ENCODE measurements around the gene SPATA2L. TPM values are rescaled to one million over a fixed set of nuclear protein-coding genes. Genes with fewer than 3 reads are reported as not detected.

Gene SPATA2L
- total RNA-seq, 4 donors from 2014 or later = 1.2 to 18.7 (median 7.2) TPM

DNA sequence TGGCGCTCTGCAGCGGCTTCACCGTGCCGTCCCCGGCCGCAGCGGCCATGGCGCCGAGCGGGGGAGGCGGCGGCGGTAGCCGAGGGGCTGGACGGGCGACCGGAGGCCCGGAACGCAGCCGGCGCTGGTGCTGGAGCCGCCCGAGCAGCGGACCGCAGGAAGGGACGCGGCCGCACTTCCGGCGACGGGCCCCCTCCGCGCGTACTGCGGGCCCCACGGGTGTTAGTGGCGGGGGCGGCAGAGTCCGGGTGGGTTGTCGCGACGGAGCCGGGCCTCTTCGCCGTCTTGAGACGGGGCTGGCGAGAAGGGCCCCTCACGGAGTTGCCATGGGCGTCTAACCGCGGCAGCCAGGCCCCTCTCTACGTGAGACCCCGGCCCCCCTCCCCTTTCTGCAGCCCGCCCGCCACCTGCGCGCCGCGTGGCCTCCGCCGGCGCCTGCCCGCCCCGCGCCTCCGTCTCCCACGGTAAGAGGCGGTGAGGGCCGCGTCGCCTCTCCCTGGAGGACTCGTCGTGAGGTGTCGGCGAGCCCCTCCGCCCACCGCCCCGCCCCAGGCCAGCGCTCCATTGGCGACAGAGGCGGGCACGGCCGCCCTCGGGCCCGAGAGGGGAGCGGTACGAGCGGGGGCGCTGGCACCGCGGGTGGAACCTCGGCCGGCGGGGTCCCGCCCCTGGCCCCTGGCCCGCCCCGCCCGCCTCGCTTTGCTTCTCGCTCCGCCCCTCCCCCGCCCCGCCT, 19.5 kb upstream of the SPATA2L start, which contains the start of the genes VPS9D1 and ZNF276:
VPS9D1 (minus strand) TSS at position 86 of the 733 bp plus-strand sequence; CDS start at position 49, 37 bp downstream.
ZNF276 (plus strand) TSS at position 725 of the 733 bp plus-strand sequence. CDS start 104 bp downstream, outside the sequence.
- Histone ChIP-seq H3K36me3 (no peaks in the 10 kb centered on the region), H3K27me3 (no peaks in the 10 kb centered on the region), H3K4me3 (peak within 1 kb of the TSS; percentile 52 to 68), H3K9me3 (no peaks in the 10 kb centered on the region), H3K4me1 (peaks cover 0 to 6% of the 10 kb centered on the region in 2 donors), H3K27ac (peak within 1 kb of the TSS; percentile 91 to 92)
- peak; percentile 36 to 62 for TF ChIP-seq POLR2A (IDR thresholded peaks at IDR 0.05)
- TF ChIP-seq, protein P1, sequence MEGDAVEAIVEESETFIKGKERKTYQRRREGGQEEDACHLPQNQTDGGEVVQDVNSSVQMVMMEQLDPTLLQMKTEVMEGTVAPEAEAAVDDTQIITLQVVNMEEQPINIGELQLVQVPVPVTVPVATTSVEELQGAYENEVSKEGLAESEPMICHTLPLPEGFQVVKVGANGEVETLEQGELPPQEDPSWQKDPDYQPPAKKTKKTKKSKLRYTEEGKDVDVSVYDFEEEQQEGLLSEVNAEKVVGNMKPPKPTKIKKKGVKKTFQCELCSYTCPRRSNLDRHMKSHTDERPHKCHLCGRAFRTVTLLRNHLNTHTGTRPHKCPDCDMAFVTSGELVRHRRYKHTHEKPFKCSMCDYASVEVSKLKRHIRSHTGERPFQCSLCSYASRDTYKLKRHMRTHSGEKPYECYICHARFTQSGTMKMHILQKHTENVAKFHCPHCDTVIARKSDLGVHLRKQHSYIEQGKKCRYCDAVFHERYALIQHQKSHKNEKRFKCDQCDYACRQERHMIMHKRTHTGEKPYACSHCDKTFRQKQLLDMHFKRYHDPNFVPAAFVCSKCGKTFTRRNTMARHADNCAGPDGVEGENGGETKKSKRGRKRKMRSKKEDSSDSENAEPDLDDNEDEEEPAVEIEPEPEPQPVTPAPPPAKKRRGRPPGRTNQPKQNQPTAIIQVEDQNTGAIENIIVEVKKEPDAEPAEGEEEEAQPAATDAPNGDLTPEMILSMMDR (IDR thresholded peaks at IDR 0.05) = peak in 1 of 4 experiments; percentile 10
- peak; percentile 67 to 76 for DNase-seq
- intact Hi-C loops (cut with DNase I; ENCODE audit: low total_unique reads) = no loop called here

DNA sequence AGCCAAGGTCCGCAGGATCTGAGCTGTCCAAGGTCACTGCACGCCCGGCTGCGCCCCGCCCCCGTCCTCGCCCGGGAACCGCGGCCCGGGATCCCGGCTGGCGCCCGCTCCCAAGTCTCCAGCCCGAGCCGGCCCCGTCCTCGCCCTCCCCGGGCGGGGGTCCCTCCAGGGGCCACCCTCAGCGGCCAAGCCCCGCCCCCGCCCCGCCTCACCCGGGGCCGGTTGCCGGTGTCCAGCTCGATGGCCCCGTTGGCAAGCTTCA, 19.0 kb upstream of the SPATA2L start:
- Histone ChIP-seq H3K9me3 (no peaks in the 10 kb centered on the region), H3K36me3 (no peaks in the 10 kb centered on the region), H3K4me3 (peak overlapping the region; percentile 52 to 68), H3K27me3 (no peaks in the 10 kb centered on the region), H3K27ac (peak overlapping the region; percentile 91 to 92), H3K4me1 (peaks cover 0 to 6% of the 10 kb centered on the region in 2 donors)
- TF ChIP-seq POLR2A (IDR thresholded peaks at IDR 0.05) = no peak
- TF ChIP-seq, protein P1 (IDR thresholded peaks at IDR 0.05) = peak in 1 of 4 experiments; percentile 13
- intact Hi-C loops (cut with DNase I; ENCODE audit: low total_unique reads) = no loop called here
- DNase-seq = no peak

DNA sequence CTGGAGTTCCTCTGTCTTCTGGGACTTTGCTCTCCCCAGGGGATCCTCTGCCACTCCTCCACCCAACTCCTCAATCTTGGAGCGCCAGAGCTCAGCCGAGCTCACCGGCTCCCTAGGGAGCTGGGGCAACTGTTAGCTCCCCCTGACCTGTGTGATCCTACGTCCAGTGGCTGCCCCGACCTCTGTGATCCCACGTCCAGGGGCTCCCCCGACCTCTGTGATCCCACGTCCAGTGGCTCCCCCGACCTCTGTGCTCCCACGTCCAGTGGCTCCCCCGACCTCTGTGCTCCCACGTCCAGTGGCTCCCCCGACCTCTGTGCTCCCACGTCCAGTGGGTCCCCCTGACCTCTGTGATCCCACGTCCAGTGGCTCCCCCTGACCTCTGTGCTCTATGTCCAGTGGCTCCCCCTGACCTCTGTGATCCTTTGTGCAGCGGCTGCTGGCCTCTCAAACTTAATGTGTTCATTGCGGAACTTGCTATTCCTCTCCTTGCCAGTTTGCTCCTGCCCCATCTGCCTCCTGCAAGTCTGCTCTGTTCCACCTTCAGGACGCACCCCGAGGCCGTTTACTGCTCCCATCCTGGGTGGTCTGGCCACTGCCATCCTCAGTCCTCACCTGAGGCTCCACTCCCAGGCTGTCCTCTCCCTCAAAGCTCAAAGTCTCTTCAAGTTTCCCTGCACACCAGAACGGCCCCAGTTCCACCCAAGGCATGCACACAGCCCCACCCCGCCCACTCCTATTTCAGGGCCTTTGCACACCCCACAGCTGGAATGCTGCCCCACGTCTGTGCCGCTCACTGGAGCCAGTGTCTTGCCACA, 16.4 kb upstream of the SPATA2L start:
- no peak for DNase-seq
- Histone ChIP-seq H3K27me3 (no peaks in the 10 kb centered on the region), H3K27ac (no peak overlapping the region), H3K4me3 (no peak overlapping the region), H3K36me3 (no peaks in the 10 kb centered on the region), H3K9me3 (no peaks in the 10 kb centered on the region), H3K4me1 (peaks cover 0 to 6% of the 10 kb centered on the region in 2 donors)
- TF ChIP-seq, protein P1 (IDR thresholded peaks at IDR 0.05) = no peak
- TF ChIP-seq POLR2A (IDR thresholded peaks at IDR 0.05) = no peak
- intact Hi-C loops (cut with DNase I; ENCODE audit: low total_unique reads) = no loop called here

DNA sequence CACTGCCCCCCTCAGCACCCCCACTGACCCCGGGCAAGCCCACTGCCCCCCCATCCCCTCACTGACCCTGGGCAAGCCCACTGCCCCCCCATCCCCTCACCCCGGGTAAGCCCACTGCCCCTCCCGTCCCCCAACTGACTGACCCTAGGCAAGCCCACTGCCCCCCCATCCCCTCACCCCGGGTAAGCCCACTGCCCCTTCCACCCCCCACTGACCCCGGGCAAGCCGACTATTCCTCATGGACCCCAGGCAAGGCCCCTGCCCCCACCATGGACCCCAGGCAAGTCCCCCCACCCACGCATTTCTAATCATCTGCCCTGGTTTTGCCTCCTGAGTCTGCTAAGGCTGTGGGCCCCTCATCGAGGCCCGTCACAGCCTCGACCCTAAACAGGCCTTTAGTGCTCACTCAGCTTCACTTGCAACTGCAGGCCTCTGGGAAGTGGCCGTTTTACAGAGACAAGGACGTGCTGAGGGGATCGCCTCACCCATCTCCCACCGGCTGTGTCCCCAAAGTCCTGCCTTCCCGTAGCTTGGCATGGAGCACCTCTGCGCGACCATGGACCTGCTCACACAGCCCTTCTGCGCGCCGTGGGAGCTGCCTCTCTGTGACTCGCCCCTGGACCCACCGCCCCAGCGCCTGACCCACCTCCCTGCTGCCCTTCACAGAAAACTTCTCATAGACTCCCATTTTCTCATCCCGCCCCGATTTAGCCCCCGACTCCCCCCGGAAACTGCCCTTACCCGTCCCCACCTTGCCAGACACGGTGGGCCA, 15.6 kb upstream of the SPATA2L start:
- no peaks in the 10 kb centered on the region for H3K36me3 ChIP-seq
- H3K27ac ChIP-seq = no peak overlapping the region
- TF ChIP-seq POLR2A (IDR thresholded peaks at IDR 0.05) = no peak
- TF ChIP-seq, protein P1 (IDR thresholded peaks at IDR 0.05) = no peak
- H3K4me3 ChIP-seq = no peak overlapping the region
- no peaks in the 10 kb centered on the region for H3K9me3 ChIP-seq
- intact Hi-C loops (cut with DNase I; ENCODE audit: low total_unique reads) = no loop called here
- no peak for DNase-seq
- peaks cover 0 to under 1% of the 10 kb centered on the region in 2 donors for H3K4me1 ChIP-seq
- no peaks in the 10 kb centered on the region for H3K27me3 ChIP-seq
